GM19455 (cell line): ENCODE data around the gene RFXANK.
"Not testable (repeated sequence)": the region's sequence is repeated elsewhere in the genome, so short reads cannot be mapped to it uniquely, and the experiment has no call there.

Source experiments
- ATAC-seq: cut with Tn5 transposase; IDR thresholded peaks from one replicate; pipeline ENCODE4 v1.9.1; 2021; ENCODE audit not compliant: unreplicated experiment

Gene RFXANK, protein sequence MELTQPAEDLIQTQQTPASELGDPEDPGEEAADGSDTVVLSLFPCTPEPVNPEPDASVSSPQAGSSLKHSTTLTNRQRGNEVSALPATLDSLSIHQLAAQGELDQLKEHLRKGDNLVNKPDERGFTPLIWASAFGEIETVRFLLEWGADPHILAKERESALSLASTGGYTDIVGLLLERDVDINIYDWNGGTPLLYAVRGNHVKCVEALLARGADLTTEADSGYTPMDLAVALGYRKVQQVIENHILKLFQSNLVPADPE

DNA sequence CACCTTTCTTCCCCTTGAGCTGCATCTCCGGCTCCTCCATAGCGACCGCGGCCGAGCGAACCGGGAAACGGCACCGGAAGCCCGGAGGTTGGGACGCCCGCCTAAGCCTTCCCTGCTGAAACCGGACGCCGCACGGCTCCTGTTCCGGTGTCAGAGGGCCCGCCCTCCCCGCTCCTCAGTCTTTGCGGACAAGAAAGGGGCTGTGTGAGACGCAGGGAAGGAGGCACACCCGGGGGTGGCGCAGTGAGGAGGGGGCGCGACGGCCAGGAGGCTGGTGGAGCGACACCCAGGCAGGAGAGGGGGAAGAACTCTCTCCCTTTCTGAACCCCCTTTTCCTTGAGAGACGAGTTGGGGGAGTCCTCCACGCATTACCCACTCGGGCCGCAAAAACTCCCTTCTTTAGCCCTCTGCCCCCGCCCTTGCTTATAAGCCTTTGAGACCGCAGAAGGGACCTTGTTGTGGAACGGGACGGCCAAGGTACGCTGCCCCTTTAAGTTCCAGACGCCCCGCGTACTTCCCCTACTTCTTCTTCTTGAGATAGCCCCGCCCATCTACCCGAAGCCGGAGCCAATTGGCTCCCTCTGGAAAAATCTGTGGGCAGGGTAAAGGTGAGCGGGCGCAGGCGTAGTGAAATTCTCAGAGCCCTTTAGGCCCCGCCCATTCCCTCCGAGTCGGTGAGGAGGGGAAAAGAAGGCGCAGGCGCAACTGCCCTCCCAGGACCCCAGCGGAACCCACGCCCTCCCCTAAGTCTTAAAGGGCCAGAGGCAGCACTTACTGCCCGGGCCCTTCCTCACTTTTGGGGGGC, at the start of gene RFXANK, which contains the start of gene BORCS8:
Gene RFXANK, plus strand, starts transcription at position 181 of the 805 bp plus-strand sequence. CDS start 1,689 bp downstream, outside the sequence.
Gene BORCS8, minus strand, starts transcription at position 75 of the 805 bp plus-strand sequence. Its CDS starts 35 bp downstream, at position 40.
- peak; percentile 78 for ATAC-seq

DNA sequence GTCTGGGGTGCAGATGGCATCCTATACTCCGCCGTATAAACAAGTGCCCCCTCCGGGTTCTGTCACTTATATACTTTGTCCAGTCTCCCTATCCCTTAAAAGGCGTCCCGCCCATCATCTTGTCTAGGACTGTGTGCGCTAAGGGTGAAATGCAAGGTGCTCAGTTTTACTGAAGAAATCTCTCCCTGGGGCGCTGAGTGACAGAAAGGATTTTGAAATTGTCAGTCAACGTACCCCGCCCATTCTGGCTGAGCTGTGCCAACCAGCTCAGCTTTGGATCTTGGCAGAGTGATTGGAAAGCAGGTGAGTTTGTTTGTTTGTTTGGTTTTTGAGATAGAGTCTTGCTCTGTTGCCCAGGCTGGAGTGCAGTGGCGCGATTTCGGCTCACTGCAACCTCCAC, 49.7 kb upstream of the RFXANK start:
- ATAC-seq = no peak

DNA sequence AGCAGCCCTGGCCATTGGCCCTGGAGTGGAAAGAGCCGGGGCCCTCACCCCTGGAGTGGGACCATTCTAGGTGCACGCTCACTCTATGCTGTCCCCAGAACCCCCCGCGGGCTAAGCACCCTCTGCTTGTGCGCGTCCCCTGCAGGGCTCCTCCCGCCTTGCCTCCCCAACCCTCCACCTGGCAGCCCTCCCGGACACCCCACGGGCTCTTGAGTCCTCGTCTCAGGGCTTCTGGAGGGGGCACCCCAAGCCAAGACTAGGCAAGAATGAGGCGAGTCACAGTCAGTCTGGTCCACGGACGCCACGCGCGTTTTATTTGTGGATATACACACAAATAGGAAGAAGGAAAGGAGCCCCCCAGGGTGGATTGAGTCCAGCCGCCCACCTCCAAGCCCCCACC, 46.8 kb upstream of the RFXANK start:
- no peak for ATAC-seq

DNA sequence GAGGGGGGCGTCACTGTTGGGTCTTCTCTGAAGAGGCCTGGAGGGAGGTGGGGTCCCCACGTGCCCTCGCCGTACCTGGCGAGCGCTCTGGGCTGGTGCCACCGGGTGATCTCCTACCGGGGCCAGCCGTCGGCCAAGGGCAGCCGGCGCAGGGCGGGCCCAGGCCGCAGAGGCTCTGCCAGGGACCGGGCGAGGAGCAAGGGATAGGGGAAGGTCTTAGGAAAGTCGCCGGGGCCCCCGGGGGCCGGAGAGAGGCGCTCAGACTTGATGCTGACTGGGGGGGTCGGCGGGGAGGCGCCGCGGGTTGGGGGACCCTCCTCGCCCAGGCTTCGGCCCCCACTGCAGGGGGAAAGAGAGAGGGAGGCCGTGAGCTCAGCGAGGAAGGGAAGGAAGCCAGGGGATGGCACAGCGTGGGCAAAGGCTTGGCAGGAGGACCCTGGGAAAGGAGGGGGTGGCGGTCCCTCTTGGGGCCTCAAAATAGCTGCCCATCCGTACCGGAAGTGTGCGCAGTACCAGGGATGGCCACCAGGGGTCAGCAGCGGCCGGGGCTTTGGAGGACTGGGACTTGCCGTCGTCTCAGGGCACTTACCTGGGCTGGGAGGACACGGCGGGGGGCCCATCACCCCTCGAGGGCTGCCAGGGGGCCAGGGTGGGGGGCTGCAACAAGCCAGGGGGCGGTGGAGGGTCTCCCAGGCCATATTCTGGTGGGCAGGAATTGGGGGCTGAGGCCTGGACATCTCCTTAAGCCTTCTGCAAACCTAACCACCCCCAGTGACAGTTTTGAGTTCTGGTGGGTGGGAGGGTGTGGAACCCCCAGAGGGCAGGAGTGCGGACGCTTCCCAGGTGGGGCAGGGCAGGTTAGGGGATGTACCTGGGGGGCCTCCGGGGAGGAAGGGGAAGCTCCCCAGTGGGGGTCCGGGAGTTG, 46.1 kb upstream of the RFXANK start:
- ATAC-seq = no peak

DNA sequence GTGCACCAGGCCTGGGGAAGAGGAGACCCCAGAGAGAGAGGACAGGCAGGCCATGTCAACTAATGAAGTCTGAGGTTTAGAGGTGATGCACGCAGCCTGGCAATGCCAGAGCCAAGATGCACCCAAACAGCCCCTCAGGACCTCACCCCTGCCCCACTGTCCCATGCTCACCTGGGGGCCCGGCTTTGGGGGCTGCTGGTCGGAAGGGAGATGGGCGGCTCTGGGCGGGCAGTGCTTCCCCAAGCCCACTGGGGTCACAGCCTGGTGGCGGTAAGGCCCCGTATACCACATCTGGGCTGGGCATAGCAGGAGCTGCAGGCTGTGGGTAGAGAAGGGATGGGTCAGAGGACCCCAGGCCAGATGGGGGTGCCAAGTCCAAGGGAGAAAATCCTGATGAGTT, 45.2 kb upstream of the RFXANK start:
- ATAC-seq = no peak

DNA sequence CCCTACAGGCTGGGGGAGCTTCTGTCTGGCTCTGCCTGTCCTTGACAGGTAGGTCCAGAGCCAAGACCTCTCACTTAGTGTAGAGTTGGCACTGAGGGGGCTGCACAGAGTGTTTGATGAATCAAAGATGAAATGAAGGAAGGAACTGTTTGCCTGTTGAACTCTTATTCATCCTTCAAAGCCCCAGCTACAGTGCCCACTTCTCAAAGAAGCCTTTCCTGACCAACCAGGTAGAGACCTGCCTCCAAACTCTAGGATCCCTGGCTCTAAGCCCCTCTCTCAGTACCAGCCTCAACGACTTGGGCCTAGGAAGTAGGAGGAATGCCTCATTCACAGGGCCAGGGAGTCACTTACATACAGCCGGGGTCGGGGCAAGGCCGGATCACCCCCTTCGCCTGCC, 44.7 kb upstream of the RFXANK start:
- ATAC-seq = no peak

DNA sequence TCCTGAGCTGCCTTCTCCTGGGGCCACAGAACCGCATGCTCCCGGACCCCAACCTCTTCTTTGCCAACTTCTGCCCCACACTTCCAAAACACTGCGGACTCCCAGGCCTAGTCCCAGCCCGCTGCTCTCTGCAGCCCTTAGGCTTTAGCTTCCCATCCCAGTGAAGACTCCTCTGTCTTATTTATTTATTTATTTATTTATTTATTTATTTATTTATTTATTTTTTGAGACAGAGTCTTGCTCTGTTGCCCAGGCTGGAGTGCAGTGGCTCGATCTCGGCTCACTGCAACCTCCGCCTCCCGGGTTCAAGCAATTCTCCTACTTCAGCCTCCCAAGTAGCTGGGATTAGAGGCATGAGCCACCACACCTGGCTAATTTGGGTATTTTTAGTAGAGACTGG, 43.6 kb upstream of the RFXANK start:
- not testable (repeated sequence) for ATAC-seq

DNA sequence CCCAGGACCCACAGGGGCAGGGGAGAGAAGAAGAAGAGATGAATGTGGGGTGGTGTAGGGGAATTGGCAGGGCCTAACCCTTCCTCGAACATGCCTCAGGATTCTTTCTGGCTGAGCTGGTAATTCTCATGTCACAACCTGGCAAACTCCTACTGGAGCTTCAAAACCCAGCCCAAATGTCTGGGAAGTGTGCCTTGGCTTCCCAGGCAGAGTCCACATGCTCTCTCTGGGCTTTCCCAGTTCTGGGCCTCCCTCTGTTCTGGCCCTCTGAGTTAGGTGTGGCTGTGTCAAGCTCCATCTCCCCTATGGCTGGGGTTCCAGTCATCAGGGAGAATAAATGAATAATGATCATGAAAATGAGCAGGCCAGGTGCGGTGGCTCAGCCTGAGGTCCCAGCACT, 42.6 kb upstream of the RFXANK start:
- ATAC-seq = no peak

DNA sequence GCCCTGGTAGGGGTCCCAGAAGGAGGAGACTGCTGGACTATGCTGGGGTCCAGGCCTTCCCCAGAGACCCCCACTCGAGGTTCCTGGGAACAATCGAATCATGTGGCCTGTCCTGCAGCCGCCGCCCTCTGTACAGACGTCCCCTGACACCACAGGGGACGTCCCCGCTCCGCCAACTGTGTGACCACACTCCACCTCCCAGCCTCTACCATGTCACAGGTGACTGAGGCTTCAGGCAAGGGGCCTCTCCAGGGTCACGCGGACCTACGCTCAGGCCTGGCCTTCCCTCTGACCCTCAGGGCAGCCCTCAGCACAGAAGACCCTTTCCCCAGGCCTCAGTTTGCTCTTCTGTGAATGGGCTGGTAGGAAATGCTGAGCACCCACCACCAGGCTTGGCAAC, 40.6 kb upstream of the RFXANK start:
- ATAC-seq = no peak

DNA sequence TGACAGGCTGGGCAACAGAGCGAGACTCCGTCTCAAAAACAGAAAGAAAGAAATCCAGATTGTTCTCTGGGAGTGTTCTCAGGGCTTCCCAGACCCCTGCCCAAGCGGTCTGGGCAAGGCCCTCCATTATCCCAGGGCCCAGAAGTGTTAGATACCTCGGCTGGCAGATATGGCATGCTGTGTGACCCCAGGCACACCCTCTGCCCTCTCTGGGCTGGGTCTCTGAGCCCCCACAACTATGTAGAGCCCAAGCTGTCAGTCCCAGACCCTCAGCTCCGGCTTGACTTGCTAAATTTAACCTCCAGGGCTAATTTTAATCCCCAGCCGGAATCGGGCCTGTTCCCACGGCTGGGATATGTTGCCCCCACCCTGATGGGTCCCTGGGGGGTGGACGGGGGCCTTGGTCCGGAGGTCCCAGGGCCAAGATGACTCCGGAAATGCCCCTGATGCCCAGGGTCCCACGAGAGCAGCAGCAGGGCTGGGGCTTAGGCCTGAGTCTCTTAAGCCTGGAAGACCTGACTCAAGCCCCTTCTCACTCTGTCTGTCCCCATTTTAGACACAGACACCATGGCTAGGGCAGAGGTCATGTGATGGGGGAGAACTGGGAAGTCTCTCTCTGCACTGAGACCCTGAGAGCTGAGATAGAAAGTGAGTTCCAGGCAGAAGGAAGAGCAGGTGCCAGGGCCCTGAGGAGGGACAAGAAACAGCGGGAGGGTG, 39.2 kb upstream of the RFXANK start:
- no peak for ATAC-seq

DNA sequence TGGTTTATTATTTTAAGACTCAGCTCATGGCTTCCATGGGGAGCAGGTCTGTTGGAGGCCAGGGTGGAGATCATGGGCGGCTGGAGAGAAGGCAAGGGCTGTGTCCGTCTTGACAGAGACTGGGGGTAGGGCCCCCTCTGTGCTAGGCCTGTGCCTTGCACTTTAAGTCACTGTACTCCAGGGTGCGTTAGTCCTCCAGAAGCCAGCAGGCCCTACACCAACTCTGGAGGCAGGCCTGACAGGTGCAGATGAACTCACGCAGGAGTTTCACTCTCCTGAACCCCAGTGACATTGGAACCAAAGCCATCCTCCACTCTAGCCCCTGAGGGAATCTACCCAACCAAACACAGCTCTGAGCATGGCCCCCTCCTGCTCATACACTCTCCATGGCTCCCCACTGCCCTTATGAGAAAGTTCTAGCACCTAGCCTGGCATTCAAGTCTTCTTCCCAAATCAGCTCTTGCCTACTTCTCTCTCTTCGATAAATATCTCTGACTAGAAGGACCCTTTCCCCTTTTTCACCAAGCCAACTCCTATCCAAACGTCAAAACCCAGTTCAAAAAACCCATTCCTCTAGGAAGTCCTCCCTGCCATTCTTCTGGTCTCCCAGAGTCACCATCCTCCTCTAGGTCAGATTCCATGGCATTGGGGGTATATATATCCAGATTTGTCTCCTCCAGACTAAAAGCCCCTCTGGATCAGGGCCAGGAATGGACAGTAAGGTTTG, 37.1 kb upstream of the RFXANK start:
- ATAC-seq = no peak

DNA sequence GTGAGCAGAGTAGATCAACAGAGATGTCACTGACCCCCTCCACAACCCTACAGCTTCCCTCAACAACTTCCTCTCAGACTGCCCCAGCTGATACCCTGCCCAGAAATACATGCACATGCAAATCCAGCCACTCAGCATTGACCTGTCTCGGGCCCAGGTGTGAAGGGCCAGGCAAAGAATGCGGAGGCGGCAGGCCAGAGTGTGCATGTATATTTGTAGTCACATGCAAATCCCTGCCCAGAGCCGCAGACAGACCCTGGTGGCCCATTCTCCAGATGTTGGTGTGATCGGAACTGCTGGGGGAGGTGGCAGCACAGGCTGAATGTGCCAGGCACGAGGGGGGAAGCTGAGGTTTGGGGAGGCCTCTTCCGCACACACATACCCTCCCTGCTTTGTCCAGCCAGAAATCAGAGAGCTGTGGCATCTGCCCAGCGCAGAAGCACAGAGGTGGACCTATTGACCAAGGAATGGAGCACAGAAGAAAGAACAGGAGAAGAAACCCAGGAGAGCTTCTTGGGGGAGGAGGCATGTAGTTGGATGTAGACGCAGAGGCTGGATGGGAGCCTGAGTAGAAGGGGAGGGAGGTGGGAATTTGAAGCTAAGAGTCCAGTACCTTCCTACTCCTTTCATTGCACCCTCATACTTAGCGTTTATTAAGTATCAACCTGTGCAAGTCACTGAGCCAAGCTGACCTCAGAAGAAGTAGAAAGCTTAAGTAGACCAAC, 36.4 kb upstream of the RFXANK start:
- peak; percentile 47 for ATAC-seq

DNA sequence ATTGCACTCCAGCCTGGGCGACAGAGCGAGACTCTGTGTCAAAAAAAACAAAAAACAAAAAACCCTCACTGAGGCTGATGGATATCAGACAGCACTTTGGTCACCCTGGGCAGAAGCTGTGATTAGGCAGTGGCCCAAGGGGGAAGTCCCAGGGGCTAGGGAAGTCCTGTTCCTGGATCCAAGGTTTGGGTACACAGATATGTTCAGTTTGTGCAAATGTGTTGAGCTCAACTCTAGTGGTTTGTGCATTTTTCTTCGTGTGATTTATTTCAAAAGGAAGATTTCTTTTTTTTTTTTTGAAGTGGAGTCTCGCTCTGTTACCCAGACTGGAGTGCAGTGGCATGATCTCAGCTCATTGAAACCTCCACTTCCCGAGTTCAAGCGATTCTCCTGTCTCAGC, 34.2 kb upstream of the RFXANK start:
- no peak for ATAC-seq

DNA sequence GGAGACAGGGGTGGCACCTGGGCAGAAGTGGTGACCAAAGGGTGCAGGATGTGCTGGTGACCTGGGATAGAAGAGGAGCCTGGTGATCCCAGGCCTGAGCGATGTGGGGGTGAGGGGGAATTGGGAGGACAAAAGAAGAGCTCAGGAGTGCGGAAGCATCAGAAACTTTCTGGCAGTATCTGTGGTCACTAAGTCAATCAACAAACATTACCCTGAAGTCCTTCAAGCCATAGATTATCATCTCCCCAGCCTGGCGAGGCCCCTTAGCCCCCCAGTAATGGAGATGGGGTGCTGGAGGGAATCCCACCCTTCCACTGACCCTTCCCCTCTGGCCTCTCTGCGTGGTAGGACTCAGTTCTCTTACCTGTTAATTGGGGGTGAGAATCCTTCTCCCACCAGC, 32.5 kb upstream of the RFXANK start:
- no peak for ATAC-seq

DNA sequence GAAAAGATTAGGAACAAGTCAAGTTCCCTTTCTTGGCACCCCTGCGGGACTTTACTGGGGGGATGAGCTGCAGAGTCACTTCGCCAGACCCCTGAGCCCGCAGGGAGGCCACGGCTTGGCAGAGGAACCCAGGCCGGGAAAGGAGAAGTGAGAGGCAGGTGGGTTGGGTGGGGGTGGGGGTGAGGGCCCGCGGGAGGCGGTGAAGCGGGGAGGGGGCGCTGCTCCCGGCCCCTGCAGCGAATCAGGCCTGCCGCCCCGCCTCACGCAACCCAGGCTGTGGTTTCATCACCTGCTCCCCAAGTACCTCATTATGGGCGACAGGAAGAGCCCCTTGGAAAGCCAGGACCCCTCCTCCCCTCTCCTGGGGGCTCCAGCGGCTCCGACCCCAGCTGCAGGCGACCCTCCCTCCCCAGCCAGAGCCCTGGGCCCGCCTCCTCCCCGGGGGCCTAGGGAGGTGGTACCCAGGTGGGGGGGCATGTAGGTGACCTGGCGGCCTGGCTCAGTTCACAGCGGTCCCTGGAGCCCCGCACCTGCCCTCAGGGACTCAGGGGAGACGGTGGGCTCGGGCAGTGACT, 31.5 kb upstream of the RFXANK start:
- ATAC-seq = no peak

DNA sequence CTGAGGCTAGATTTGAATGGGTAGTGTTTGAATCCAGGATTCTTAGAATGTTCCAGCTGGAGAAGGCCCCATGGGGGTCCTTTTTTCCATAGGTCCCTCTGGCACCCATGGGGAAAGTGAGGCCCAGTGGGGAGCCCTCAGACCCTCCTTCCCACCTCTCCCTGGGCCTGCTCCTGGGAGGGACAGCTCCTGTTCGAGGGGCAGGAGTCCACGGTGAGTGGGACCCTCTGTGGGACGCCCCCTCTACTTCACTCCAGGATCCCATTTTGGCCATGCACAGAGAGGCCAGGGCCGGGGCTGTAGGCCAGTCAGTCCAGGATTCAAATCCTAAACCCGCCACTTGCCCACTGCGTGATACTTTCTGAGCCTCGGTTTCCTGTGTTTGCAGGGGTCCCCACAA, 29.6 kb upstream of the RFXANK start:
- ATAC-seq = no peak

DNA sequence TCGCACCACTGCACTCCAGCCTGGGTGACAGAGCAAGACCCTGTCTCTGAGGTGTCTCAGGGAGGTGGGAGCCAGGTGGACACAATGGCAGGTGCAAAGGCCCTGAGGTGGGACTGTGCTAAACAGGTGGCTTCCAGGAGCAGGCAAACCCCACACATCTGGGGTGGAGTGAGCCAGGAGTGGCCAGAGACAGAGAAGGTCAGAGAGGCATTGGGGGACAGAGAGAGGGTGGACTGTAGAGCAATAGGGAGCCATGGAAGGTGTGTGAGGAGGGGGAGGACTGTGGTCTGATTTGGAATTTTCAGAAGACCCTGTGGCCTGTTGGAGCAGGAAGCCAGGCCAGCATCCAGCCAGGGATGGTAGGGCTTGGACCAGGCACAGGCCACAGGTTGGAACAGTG, 26.7 kb upstream of the RFXANK start:
- ATAC-seq = no peak

DNA sequence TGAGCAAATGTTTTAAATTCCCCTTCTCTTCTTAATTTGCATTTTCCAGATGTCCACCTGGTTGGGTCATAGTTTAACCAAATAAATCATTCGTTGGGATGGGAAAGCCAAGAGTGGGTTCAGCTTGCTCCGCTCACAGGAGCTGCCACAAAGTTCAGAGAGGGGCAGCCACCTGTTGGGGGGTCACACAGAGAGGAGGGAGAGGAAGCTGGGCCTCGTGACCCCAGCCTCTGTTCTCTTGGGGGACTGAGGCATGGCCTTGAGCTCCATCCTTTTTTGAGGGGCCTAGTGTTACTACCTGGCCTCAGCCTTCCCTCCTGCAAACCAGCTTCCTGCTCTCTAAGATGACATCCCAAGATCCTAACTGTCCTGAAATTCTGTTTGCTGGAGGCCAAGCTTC, 24.4 kb upstream of the RFXANK start:
- ATAC-seq = no peak
